K562 (cell line): ENCODE data around the gene SOX15. TPM values are rescaled to one million over a fixed set of nuclear protein-coding genes. Genes with fewer than 3 reads are reported as not detected.

Source experiments
- ARNT ChIP-seq, 2 experiments: fragments of 450-650 bp; IDR thresholded peaks; 2 replicates each; pipeline ENCODE4 v1.6.1; 2016; ENCODE audit warnings: mild to moderate bottlenecking in 1 of 2
- ATF2 ChIP-seq: sonication (generic); formaldehyde crosslinking; IDR thresholded peaks from 2 replicates; pipeline ENCODE4 v1.8.1; 2022; ENCODE audit warnings: missing genetic modification reagents
- BRF2 ChIP-seq: IDR thresholded peaks from 3 replicates; pipeline ENCODE4 v1.6.1; 2011; ENCODE audit warnings: borderline replicate concordance, mild to moderate bottlenecking; ENCODE audit not compliant: insufficient read length, insufficient read depth
- CBX8 ChIP-seq: fragments of 200-600 bp; sonication (generic); IDR thresholded peaks from 2 replicates; pipeline ENCODE4 v1.6.1; 2012; ENCODE audit warnings: borderline replicate concordance, mixed run types, low read depth, mild to moderate bottlenecking, moderate library complexity, mixed read lengths, low read length, control low read depth, inconsistent platforms; ENCODE audit not compliant: poor library complexity, severe bottlenecking; ENCODE audit errors: extremely low read depth
- GABPB1 ChIP-seq: sonication (generic); formaldehyde crosslinking; IDR thresholded peaks from 2 replicates; pipeline ENCODE4 v1.8.0; 2022; ENCODE audit warnings: mild to moderate bottlenecking, missing genetic modification reagents
- GTF2E2 ChIP-seq: fragments of 200-800 bp; sonication (Bioruptor generic); IDR thresholded peaks from 2 replicates; pipeline ENCODE4 v1.6.1; 2016; ENCODE audit warnings: missing genetic modification characterization, missing compliant biosample characterization
- HINFP ChIP-seq: fragments of 450-650 bp; conservative IDR thresholded peaks from 2 replicates; pipeline ENCODE4 v1.6.1; 2016; ENCODE audit warnings: missing genetic modification characterization, low read depth, mild to moderate bottlenecking, control low read depth, missing compliant biosample characterization
- MNT ChIP-seq, 2 experiments: fragments of 450-650 bp; conservative IDR thresholded peaks; 2 replicates each; pipeline ENCODE4 v1.6.1; 2017; ENCODE audit warnings: mild to moderate bottlenecking in 2 of 2, moderate library complexity in 2 of 2
- MYBL2 ChIP-seq, 2 experiments: fragments of 450-650 bp in 1 of 2; sonication (generic) in 1 of 2; formaldehyde crosslinking in 1 of 2; IDR thresholded peaks; 2 replicates each; pipeline versions ENCODE4 v1.6.1 to v1.8.1; 2017 to 2022; ENCODE audit warnings: borderline replicate concordance in 1 of 2, inconsistent platforms in 1 of 2, low read depth in 1 of 2, mild to moderate bottlenecking in 1 of 2, missing genetic modification reagents in 1 of 2, moderate library complexity in 1 of 2
- NUFIP1 ChIP-seq: fragments of 450-650 bp; IDR thresholded peaks from 2 replicates; pipeline ENCODE4 v1.6.1; 2018; ENCODE audit not compliant: partially characterized antibody
- OTX1 ChIP-seq: fragments of 450-650 bp; formaldehyde crosslinking; IDR thresholded peaks from 2 replicates; pipeline ENCODE4 v1.4.0; 2022; ENCODE audit warnings: mild to moderate bottlenecking
- PHF20 ChIP-seq: fragments of 450-650 bp; IDR thresholded peaks from 2 replicates; pipeline ENCODE4 v1.6.1; 2018; ENCODE audit not compliant: partially characterized antibody
- RAD51 ChIP-seq: fragments of 450-650 bp; IDR thresholded peaks from 2 replicates; pipeline ENCODE4 v1.7.1; 2016; ENCODE audit warnings: low read depth, mild to moderate bottlenecking, borderline replicate concordance
- SAFB2 ChIP-seq: fragments of 200-400 bp; formaldehyde crosslinking; IDR thresholded peaks from 2 replicates; pipeline ENCODE4 v1.6.1; 2018; ENCODE audit warnings: borderline replicate concordance, low read length, low read depth, moderate library complexity; ENCODE audit not compliant: severe bottlenecking
- THAP7 ChIP-seq: fragments of 250-450 bp; sonication (Bioruptor Pico); IDR thresholded peaks from 2 replicates; pipeline ENCODE4 v1.5.0; 2021
- XRCC4 ChIP-seq: IDR thresholded peaks from one replicate; pipeline ENCODE4 v1.6.1; 2011; ENCODE audit not compliant: insufficient read depth, insufficient read length; ENCODE audit errors: extremely low read depth
- ZBED1 ChIP-seq: IDR thresholded peaks from 2 replicates; pipeline ENCODE4 v1.6.1; 2014
- ZBTB26 ChIP-seq: fragments of 450-650 bp; formaldehyde crosslinking; IDR thresholded peaks from 2 replicates; pipeline ENCODE4 v1.4.0; 2022; ENCODE audit warnings: missing genetic modification characterization
- ZNF384 ChIP-seq: IDR thresholded peaks from 2 replicates; pipeline ENCODE4 v1.6.1; 2012; ENCODE audit warnings: low read depth, low read length, improper control_type of control experiment
- ZNF589 ChIP-seq: fragments of 200-800 bp; sonication (Bioruptor generic); IDR thresholded peaks from 2 replicates; pipeline ENCODE4 v1.6.1; 2016; ENCODE audit warnings: low read depth, missing genetic modification characterization, missing compliant biosample characterization
- polyA plus RNA-seq, 8 experiments: library from polyadenylated mRNA; depleted of rRNA in 4 of 8; stranded (reverse) in 5 of 8; unstranded in 3 of 8; fragments of >200 nt; fragmentation: Nextera tagmentation in 2 of 8; fragmentation: Illumina TruSeq in 1 of 8; extraction: Ambion mirVana in 2 of 8; extraction: Trizol in 1 of 8; gene quantifications; 2 replicates each; pipeline versions ENCODE4 v1.2.1 to v1.2.3, GENCODE V29; 2011 to 2014; ENCODE audit warnings: inconsistent platforms in 1 of 8, missing spikeins in 1 of 8
- total RNA-seq, 7 experiments: library from RNA; depleted of rRNA in 6 of 7; stranded (reverse); fragments of >200 nt in 6 of 7; fragmentation: Illumina TruSeq in 2 of 7; extraction: Trizol in 2 of 7; gene quantifications; 2 replicates each; pipeline versions ENCODE4 v1.2.1 to v1.2.3, GENCODE V29; 2011 to 2021; ENCODE audit warnings: low replicate concordance in 1 of 7

SOX15 gene
- total and polyA plus RNA-seq, 9 of the 15 experiments (the other 6 are each of a cell fraction or from before 2014, with no cell fraction given), result 0.07 to 0.33 (median 0.19) TPM; not detected in 5

- TF ChIP-seq HINFP (tag) (no peak), GABPB1 (CRISPR knock-in tag) (no peak), ZBTB26 (no peak), MYBL2 (IDR thresholded peaks at IDR 0.05; ENCODE audit: low read depth) (no peak), MYBL2 (CRISPR knock-in tag; IDR thresholded peaks at IDR 0.05; ENCODE audit: borderline replicate concordance) (no peak), ZBED1 (no peak), GTF2E2 (tag) (no peak), SAFB2 (no peak), OTX1 (CRISPR knock-in tag) (no peak), ZNF589 (CRISPR knock-in tag) (no peak), XRCC4 (no peak), BRF2 (no peak), ARNT (IDR thresholded peaks at IDR 0.05) (no peak), MNT (conservative IDR thresholded peaks at IDR 0.05) (0 out of 4 replicates have a peak, but pooled peaks of 1 of the 2 experiments have one; percentile 7), RAD51 (no peak), ATF2 (CRISPR knock-in tag) (no peak), ZNF384 (no peak), CBX8 (no peak), PHF20 (no peak), NUFIP1 (no peak), THAP7 (CRISPR knock-in tag) (no peak)
Observed at GRCh38 chr17:7611635-7612293, 21.9 kb upstream of the SOX15 start (continued).
